Measurements from ENCODE around the gene UBE2R2. TPM values are rescaled to one million over a fixed set of nuclear protein-coding genes. Genes with fewer than 3 reads are reported as not detected.

UBE2R2 gene
- total and polyA plus RNA-seq, 2 of the 8 experiments (the other 6 are each of a cell fraction or from before 2014, with no cell fraction given), result 19.4 to 42.1 TPM

- no peak overlapping the region for H4K8ac ChIP-seq (ENCODE audit: extremely low read depth, insufficient read depth, low read length)
- H3K23ac ChIP-seq (ENCODE audit: insufficient read length), result no peak overlapping the region
- H3K27me3 ChIP-seq (replicated peaks in 1 of 4; ENCODE audit: control insufficient read depth in 3 of 4, extremely low read depth in 1 of 4, insufficient read depth in 3 of 4, low read length in 3 of 4), result no peaks in the 10 kb centered on the region
- no peak overlapping the region for H2AFZ ChIP-seq (ENCODE audit: low read length)
- no peaks in the 10 kb centered on the region for H3K79me2 ChIP-seq (ENCODE audit: control insufficient read depth in 1 of 2, insufficient read depth in 2 of 2, low read length in 2 of 2)
- H3K27ac ChIP-seq (ENCODE audit: low read depth, low read length), result no peak overlapping the region
- H2BK15ac ChIP-seq (ENCODE audit: low read length), result no peak overlapping the region
- peaks cover 7 to 67% (median 24%) of the 10 kb centered on the region in 4 experiments for H3K36me3 ChIP-seq (ENCODE audit: control insufficient read depth in 2 of 4, insufficient read depth in 4 of 4, low read length in 3 of 4)
- H3K18ac ChIP-seq (ENCODE audit: extremely low read depth, low read length), result no peak overlapping the region
- no peaks in the 10 kb centered on the region for H3K9me3 ChIP-seq (ENCODE audit: insufficient read depth in 2 of 2, low read depth in 1 of 2, low read length in 1 of 2)
- ChIA-PET POLR2A (ENCODE audit: partially characterized antibody) (interaction anchor here (0.8 kb wide), 1 partner anchor 11 kb away, joined by 4 read pairs; no protein-coding TSS in a partner anchor), CTCF (ENCODE audit: partially characterized antibody) (interaction anchor here (1.7 to 2.8 kb wide), 3 partner anchors 10 to 103 kb away, joined by 3 to 8 read pairs (median 7); no protein-coding TSS in a partner anchor)
- no peak overlapping the region for H4K5ac ChIP-seq (ENCODE audit: insufficient read length, low read depth, low read length)
- no peaks in the 10 kb centered on the region for H3K79me1 ChIP-seq (ENCODE audit: low read depth, low read length)
- DNase-seq (ENCODE audit: low read depth in 1 of 2, low spot score in 2 of 2), result no peak
- H3K4me2 ChIP-seq (ENCODE audit: insufficient read depth in 1 of 2, low read depth in 2 of 2, low read length in 2 of 2), result no peak overlapping the region
- no peak for FAIRE-seq
- no peak overlapping the region for H2BK12ac ChIP-seq (ENCODE audit: low read depth, low read length)
- peaks cover 0 to 2% of the 10 kb centered on the region in 2 experiments for H4K20me1 ChIP-seq (replicated peaks in 1 of 2; ENCODE audit: control insufficient read depth in 1 of 2, insufficient read depth in 2 of 2, low read length in 2 of 2)
- H3K4ac ChIP-seq (replicated peaks; ENCODE audit: insufficient read length, low read depth, low read length), result no peak overlapping the region
- H3K9ac ChIP-seq (replicated peaks in 1 of 4; ENCODE audit: extremely low read depth in 1 of 4, low read depth in 3 of 4, low read length in 3 of 4), result no peak overlapping the region
- H3K4me3 ChIP-seq (ENCODE audit: extremely low read depth in 1 of 4, insufficient read depth in 2 of 4, low read depth in 3 of 4, low read length in 4 of 4), result no peak overlapping the region
- H4K91ac ChIP-seq (replicated peaks; ENCODE audit: insufficient read length, low read length), result no peak overlapping the region
- H2BK120ac ChIP-seq (replicated peaks; ENCODE audit: low read depth, low read length), result no peak overlapping the region
- H2BK5ac ChIP-seq (ENCODE audit: low read depth, low read length), result no peak overlapping the region
- WGBS, 2 experiments (ENCODE audit: extremely low coverage in 1 of 2, insufficient coverage in 1 of 2, insufficient read length in 1 of 2, insufficient replicate concordance in 2 of 2, low coverage in 1 of 2, low lambda C conversion rate in 2 of 2, missing lambda C conversion rate in 1 of 2), result 88% methylated on average over 9 of the region's 9 CpGs; no CpG with 5 or more reads in 1 of the 2 experiments
- TF ChIP-seq PHF8 (conservative IDR thresholded peaks at IDR 0.05; ENCODE audit: low read depth, low read length) (no peak), ASH2L (IDR thresholded peaks at IDR 0.05; ENCODE audit: low read length) (no peak), POLR2A (IDR thresholded peaks at IDR 0.05; ENCODE audit: control extremely low read depth in 1 of 2, low read depth in 2 of 2, low read length in 2 of 2) (peak in 1 of 2 experiments; percentile 54; a peak in 1 of 3 replicates), TEAD4 (IDR thresholded peaks at IDR 0.05; ENCODE audit: low read depth, low read length) (no peak), KDM1A (IDR thresholded peaks at IDR 0.05; ENCODE audit: borderline replicate concordance, low read length) (no peak), CHD2 (IDR thresholded peaks at IDR 0.05; ENCODE audit: low read length) (no peak), HDAC6 (IDR thresholded peaks at IDR 0.05; ENCODE audit: low read depth, low read length) (no peak), POLR2AphosphoS5 (IDR thresholded peaks at IDR 0.05; ENCODE audit: low read depth, low read length) (peak; percentile 74; the same call in 1 of the 2 replicates)
- peaks cover 0 to 4% (median 0%) of the 10 kb centered on the region in 4 experiments; a peak in 1 of 7 replicates for H3K4me1 ChIP-seq (replicated peaks in 1 of 4; ENCODE audit: control insufficient read depth in 3 of 4, insufficient read depth in 4 of 4, low read length in 3 of 4)
- H3K14ac ChIP-seq (ENCODE audit: insufficient read length), result no peak overlapping the region
- H2AK5ac ChIP-seq (ENCODE audit: low read depth, low read length), result no peak overlapping the region
- H3K56ac ChIP-seq (replicated peaks; ENCODE audit: insufficient read length, low read depth, low read length), result no peak overlapping the region
- H2BK20ac ChIP-seq (ENCODE audit: low read length), result no peak overlapping the region
- no peaks in the 10 kb centered on the region for H3K23me2 ChIP-seq (ENCODE audit: low read depth, low read length)
These were observed 100.1 kb downstream of the UBE2R2 start for GRCh38 chr9:33917036-33917435.
